Stomach (tissue), 9 donors: ENCODE measurements around the gene SARDH. TPM values are rescaled to one million over a fixed set of nuclear protein-coding genes. Genes with fewer than 3 reads are reported as not detected.

ENCODE experiments used
- DNase-seq, 2 donors: peaks; one replicate each; pipeline versions ENCODE4 v3.0.0 to v3.0.0-alpha.2; 2013 to 2019
- H3K27ac ChIP-seq, 5 donors: fragments of 200-600 bp in 4 of 5; sonication (generic) in 4 of 5; one replicate each; pipeline ENCODE4 v1.5.1; 2013 to 2019; ENCODE audit warnings: mild to moderate bottlenecking in 1 of 5, moderate library complexity in 1 of 5
- H3K27me3 ChIP-seq, 3 donors: fragments of 200-600 bp; sonication (generic); one replicate each; pipeline ENCODE4 v1.5.1; 2017 to 2019; ENCODE audit warnings: mixed run types in 1 of 3
- H3K36me3 ChIP-seq, 4 donors: fragments of 200-600 bp; sonication (generic); 1 replicate in 3 of 4; 2 replicates in 1 of 4; pipeline ENCODE4 v1.5.1; 2016 to 2019
- H3K4me1 ChIP-seq, 4 donors: fragments of 200-600 bp; sonication (generic); one replicate each; pipeline ENCODE4 v1.5.1; 2016 to 2019
- H3K4me3 ChIP-seq, 4 donors: fragments of 200-600 bp; sonication (generic) in 3 of 4; one replicate each; pipeline ENCODE4 v1.5.1; 2016 to 2019; ENCODE audit warnings: mild to moderate bottlenecking in 1 of 4
- H3K9me3 ChIP-seq, 4 donors: fragments of 200-600 bp; sonication (generic); one replicate each; pipeline ENCODE4 v1.5.1; 2016 to 2019
- CTCF ChIP-seq, 7 experiments: fragments of 450-650 bp in 4 of 7; fragments of 200-600 bp in 3 of 7; sonication (generic) in 3 of 7; IDR thresholded peaks; one replicate each; pipeline ENCODE4 v1.5.1; 2016 to 2019; ENCODE audit warnings: antibody characterized with exemption in 7 of 7, control low read depth in 2 of 7, mild to moderate bottlenecking in 1 of 7
- EP300 ChIP-seq: sonication (generic); formaldehyde crosslinking; IDR thresholded peaks from one replicate; pipeline ENCODE4 v1.6.1; 2017; ENCODE audit warnings: antibody characterized with exemption
- POLR2A ChIP-seq, 4 donors: fragments of 450-650 bp; IDR thresholded peaks; one replicate each; pipeline ENCODE4 v1.6.1; 2016; ENCODE audit warnings: antibody characterized with exemption in 4 of 4, control low read depth in 2 of 4, mild to moderate bottlenecking in 1 of 4, moderate library complexity in 1 of 4
- POLR2AphosphoS5 ChIP-seq, 3 donors: sonication (generic); formaldehyde crosslinking; IDR thresholded peaks; one replicate each; pipeline ENCODE4 v1.6.1; 2016; ENCODE audit warnings: antibody characterized with exemption in 3 of 3
- WGBS, 5 donors: extraction: QIAGEN DNeasy Blood & Tissue Kit in 3 of 5; methylation state at CpG; one replicate each; pipeline versions ENCODE4 v1.1.5 to v1.1.7; 2013 to 2018; 5-methylcytosine and 5-hydroxymethylcytosine counted together
- intact Hi-C: fragments of 100-400 bp; cut with DNase I; formaldehyde crosslinking; loops from one replicate; pipeline ENCODE4 v1.15.1; 2023; ENCODE audit warnings: low total_unique reads
- polyA plus RNA-seq, 3 donors: library from polyadenylated mRNA; stranded (reverse); fragments of 200-250 nt; gene quantifications; one replicate each; pipeline ENCODE4 v1.2.3, GENCODE V29; 2013
- total RNA-seq, 5 donors: library from RNA; depleted of rRNA; stranded (reverse); fragments of >200 nt; gene quantifications; one replicate each; pipeline versions ENCODE4 v1.1.0 to v1.2.3, GENCODE V29; 2014 to 2016
- donor health status: healthy with polysubstance abuse.
- donor health status: Bipolar disorder and iron deficiency.
- donor health status: healthy.

Gene SARDH
- total and polyA plus RNA-seq, 8 donors = 0.76 to 15.2 (median 2.6) TPM; not detected in 1

GRCh38 chr9:133672503-133673257 is 65.5 kb downstream of the SARDH start:
- Histone ChIP-seq H3K9me3 (no peaks in the 10 kb centered on the region), H3K27me3 (no peaks in the 10 kb centered on the region), H3K36me3 (no peaks in the 10 kb centered on the region), H3K4me3 (no peak overlapping the region), H3K4me1 (no peaks in the 10 kb centered on the region), H3K27ac (no peak overlapping the region)
- DNase-seq = no peak
- intact Hi-C loops = no loop called here
- TF ChIP-seq POLR2A (IDR thresholded peaks at IDR 0.05) = no peak
- no peak for TF ChIP-seq POLR2AphosphoS5 (IDR thresholded peaks at IDR 0.05)
- no peak for TF ChIP-seq CTCF (IDR thresholded peaks at IDR 0.05)
- TF ChIP-seq EP300 = no peak
- WGBS, 5 donors = 84 to 93% (median 90%) methylated on average over 15 to 31 of the region's 31 CpGs

- Histone ChIP-seq H3K4me3 (no peak overlapping the region), H3K9me3 (no peaks in the 10 kb centered on the region), H3K36me3 (no peaks in the 10 kb centered on the region), H3K27ac (no peak overlapping the region), H3K4me1 (no peaks in the 10 kb centered on the region), H3K27me3 (no peaks in the 10 kb centered on the region)
- DNase-seq = no peak
- intact Hi-C loops = no loop called here
- 85 to 94% (median 89%) methylated on average over 13 to 21 of the region's 21 CpGs for WGBS, 5 donors
- TF ChIP-seq POLR2A (IDR thresholded peaks at IDR 0.05) = no peak
- TF ChIP-seq POLR2AphosphoS5 (IDR thresholded peaks at IDR 0.05) = no peak
- no peak for TF ChIP-seq EP300
- no peak for TF ChIP-seq CTCF (IDR thresholded peaks at IDR 0.05)
These were observed 66.8 kb downstream of the SARDH start for GRCh38 chr9:133671371-133671770.

- H3K27ac ChIP-seq = no peak overlapping the region
- no peak for DNase-seq
- no peak overlapping the region for H3K4me3 ChIP-seq
- no peaks in the 10 kb centered on the region for H3K9me3 ChIP-seq
- H3K36me3 ChIP-seq = no peaks in the 10 kb centered on the region
- H3K4me1 ChIP-seq = no peaks in the 10 kb centered on the region
- H3K27me3 ChIP-seq = no peaks in the 10 kb centered on the region
- TF ChIP-seq EP300 (no peak), CTCF (IDR thresholded peaks at IDR 0.05) (no peak), POLR2A (IDR thresholded peaks at IDR 0.05) (no peak), POLR2AphosphoS5 (IDR thresholded peaks at IDR 0.05) (no peak)
- intact Hi-C loops = no loop called here
- WGBS, 5 donors = 90 to 96% (median 91%) methylated on average over 13 to 17 of the region's 17 CpGs
These were observed 67.7 kb downstream of the SARDH start for GRCh38 chr9:133670466-133670865.

GRCh38 chr9:133669182-133669801 is 68.9 kb downstream of the SARDH start:
- Histone ChIP-seq H3K4me3 (no peak overlapping the region), H3K9me3 (no peaks in the 10 kb centered on the region), H3K27ac (no peak overlapping the region), H3K4me1 (no peaks in the 10 kb centered on the region), H3K27me3 (no peaks in the 10 kb centered on the region), H3K36me3 (no peaks in the 10 kb centered on the region)
- no peak for DNase-seq
- WGBS, 5 donors = 56 to 91% (median 82%) methylated on average over 8 to 16 of the region's 16 CpGs
- TF ChIP-seq POLR2A (IDR thresholded peaks at IDR 0.05) (no peak), CTCF (IDR thresholded peaks at IDR 0.05) (no peak), EP300 (no peak), POLR2AphosphoS5 (IDR thresholded peaks at IDR 0.05) (no peak)
- intact Hi-C loops = no loop called here
